Inflammatory macrophage (primary cell): ENCODE data around the gene LIPC.

Experiments
- DNase-seq, 2 donors: peaks; one replicate each; pipeline ENCODE4 v3.0.0-alpha.2; 2020 to 2022

Gene LIPC

GRCh38 chr15:58437531-58438105, 5.8 kb downstream of the LIPC start:
- no peak for DNase-seq

GRCh38 chr15:58438111-58438510, 6.3 kb downstream of the LIPC start:
- no peak for DNase-seq

GRCh38 chr15:58438956-58439355, 7.2 kb downstream of the LIPC start:
- peak; percentile 79 to 84 for DNase-seq

- DNase-seq = no peak
Observed at GRCh38 chr15:58440158-58440910, 8.5 kb downstream of the LIPC start.

- no peak for DNase-seq
Observed at GRCh38 chr15:58440922-58441321, 9.1 kb downstream of the LIPC start.

GRCh38 chr15:58441376-58442070, 9.7 kb downstream of the LIPC start:
- DNase-seq = no peak

GRCh38 chr15:58442122-58442521, 10.3 kb downstream of the LIPC start:
- DNase-seq = peak in 1 of 2 donors; percentile 27

- no peak for DNase-seq
Observed at GRCh38 chr15:58443308-58443707, 11.5 kb downstream of the LIPC start.

GRCh38 chr15:58444056-58444455, 12.3 kb downstream of the LIPC start:
- no peak for DNase-seq

- no peak for DNase-seq
Observed at GRCh38 chr15:58444658-58445332, 13.0 kb downstream of the LIPC start.

- no peak for DNase-seq
Observed at GRCh38 chr15:58445865-58446264, 14.1 kb downstream of the LIPC start.

GRCh38 chr15:58446521-58446920, 14.7 kb downstream of the LIPC start:
- no peak for DNase-seq

GRCh38 chr15:58447271-58448010, 15.7 kb downstream of the LIPC start:
- peak; percentile 78 to 82 for DNase-seq

GRCh38 chr15:58448331-58448730, 16.5 kb downstream of the LIPC start:
- no peak for DNase-seq

GRCh38 chr15:58448906-58449305, 17.1 kb downstream of the LIPC start:
- no peak for DNase-seq

GRCh38 chr15:58451826-58452225, 20.0 kb downstream of the LIPC start:
- DNase-seq = no peak

- DNase-seq = no peak
Observed at GRCh38 chr15:58452775-58453174, 21.0 kb downstream of the LIPC start.

- DNase-seq = peak; percentile 69 to 82
Observed at GRCh38 chr15:58453931-58454793, 22.4 kb downstream of the LIPC start.

- DNase-seq = no peak
Observed at GRCh38 chr15:58454950-58455401, 23.2 kb downstream of the LIPC start.

- peak; percentile 42 to 45 for DNase-seq
Observed at GRCh38 chr15:58457466-58457965, 25.7 kb downstream of the LIPC start.

- DNase-seq = peak; percentile 53 to 71
Observed at GRCh38 chr15:58458076-58458475, 26.3 kb downstream of the LIPC start.
